ENCODE results near the gene ANKRD34A. TPM values are rescaled to one million over a fixed set of nuclear protein-coding genes. Genes with fewer than 3 reads are reported as not detected.

ANKRD34A gene
- total and polyA plus RNA-seq, 2 donors: 0.19 to 0.89 TPM

GRCh38 chr1:145956781-145957442 lies 7.5 kb downstream of the ANKRD34A start:
- Histone ChIP-seq H3K27me3 (ENCODE audit: control insufficient read depth in 2 of 2, insufficient read depth in 1 of 2, low read length in 1 of 2) (peaks cover 0 to 24% of the 10 kb centered on the region in 2 donors), H3K4me3 (ENCODE audit: low read length in 2 of 2) (peak overlapping the region; percentile 70 to 95), H3K9me3 (ENCODE audit: control insufficient read depth in 2 of 2, insufficient read depth in 1 of 2, low read length in 1 of 2) (peaks cover 0 to 3% of the 10 kb centered on the region in 2 donors), H3K4me1 (ENCODE audit: control insufficient read depth in 2 of 2, insufficient read depth in 2 of 2, low read length in 2 of 2) (peaks cover 27 to 39% of the 10 kb centered on the region in 2 donors), H3K36me3 (ENCODE audit: control insufficient read depth in 2 of 2, insufficient read depth in 2 of 2, low read length in 1 of 2) (no peaks in the 10 kb centered on the region), H3K27ac (ENCODE audit: low read depth in 1 of 2, low read length in 1 of 2) (peak overlapping the region; percentile 85 to 88)
- peak in 1 of 9 donors; percentile 59 for DNase-seq (ENCODE audit: low read depth in 6 of 9, low spot score in 9 of 9)
- 3% methylated on average over 3 of the region's 3 CpGs for WGBS

GRCh38 chr1:145956361-145956760 lies 8.0 kb downstream of the ANKRD34A start:
- DNase-seq (ENCODE audit: low read depth in 6 of 9, low spot score in 9 of 9): no peak
- Histone ChIP-seq H3K36me3 (ENCODE audit: control insufficient read depth in 2 of 2, insufficient read depth in 2 of 2, low read length in 1 of 2) (no peaks in the 10 kb centered on the region), H3K9me3 (ENCODE audit: control insufficient read depth in 2 of 2, insufficient read depth in 1 of 2, low read length in 1 of 2) (peaks cover 0 to 3% of the 10 kb centered on the region in 2 donors), H3K27ac (ENCODE audit: low read depth in 1 of 2, low read length in 1 of 2) (peak overlapping the region in 1 of 2 donors; percentile 85), H3K4me1 (ENCODE audit: control insufficient read depth in 2 of 2, insufficient read depth in 2 of 2, low read length in 2 of 2) (peaks cover 27 to 34% of the 10 kb centered on the region in 2 donors), H3K4me3 (ENCODE audit: low read length in 2 of 2) (peak overlapping the region; percentile 70 to 95), H3K27me3 (ENCODE audit: control insufficient read depth in 2 of 2, insufficient read depth in 1 of 2, low read length in 1 of 2) (peaks cover 0 to 18% of the 10 kb centered on the region in 2 donors)

DNA sequence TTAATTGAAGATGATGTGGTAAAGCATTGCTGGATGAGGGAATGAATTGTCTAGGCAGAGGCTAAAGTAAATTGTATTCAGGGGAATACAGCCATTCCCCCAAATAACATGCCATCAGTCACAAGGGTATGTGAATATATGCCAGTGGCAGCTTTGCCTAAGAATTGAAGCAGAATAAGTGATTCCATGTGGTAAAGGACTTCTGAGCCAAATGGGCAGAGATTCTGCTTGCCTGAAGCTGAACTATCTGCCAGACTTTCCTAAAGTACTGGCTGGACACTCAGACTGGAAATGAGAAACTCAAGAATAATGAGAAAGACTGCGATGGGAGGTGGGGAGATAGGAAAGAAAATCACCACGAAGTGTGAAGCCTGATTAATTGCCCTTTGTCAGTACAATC lies 8.9 kb downstream of the ANKRD34A start:
- Histone ChIP-seq H3K27me3 (ENCODE audit: control insufficient read depth in 2 of 2, insufficient read depth in 1 of 2, low read length in 1 of 2) (peaks cover 0 to 9% of the 10 kb centered on the region in 2 donors), H3K36me3 (ENCODE audit: control insufficient read depth in 2 of 2, insufficient read depth in 2 of 2, low read length in 1 of 2) (peaks cover 0 to 3% of the 10 kb centered on the region in 2 donors), H3K4me3 (ENCODE audit: low read length in 2 of 2) (no peak overlapping the region), H3K9me3 (ENCODE audit: control insufficient read depth in 2 of 2, insufficient read depth in 1 of 2, low read length in 1 of 2) (peaks cover 0 to under 1% of the 10 kb centered on the region in 2 donors), H3K27ac (ENCODE audit: low read depth in 1 of 2, low read length in 1 of 2) (no peak overlapping the region), H3K4me1 (ENCODE audit: control insufficient read depth in 2 of 2, insufficient read depth in 2 of 2, low read length in 2 of 2) (peaks cover 24 to 27% of the 10 kb centered on the region in 2 donors)
- no peak for DNase-seq (ENCODE audit: low read depth in 6 of 9, low spot score in 9 of 9)
- 68% methylated on average over 2 of the region's 2 CpGs for WGBS

DNA sequence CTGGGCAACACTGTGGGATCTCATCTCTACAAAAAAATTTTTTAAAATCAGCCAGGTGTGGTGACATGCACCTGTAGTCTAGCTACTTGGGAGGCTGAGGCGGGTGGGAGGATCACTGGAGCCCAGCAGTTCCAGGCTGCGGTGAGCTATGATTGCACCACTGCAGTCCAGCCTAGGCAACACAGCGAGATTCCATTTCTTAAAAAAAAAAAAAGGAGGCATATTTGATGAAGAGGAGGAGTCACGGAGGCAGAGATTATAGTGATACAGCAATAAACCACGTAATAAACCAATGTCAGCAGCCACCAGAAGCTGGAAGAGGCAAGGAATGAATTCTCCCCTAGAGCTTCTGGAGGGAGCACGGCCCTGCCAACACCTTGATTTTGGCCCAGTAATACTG lies 10.5 kb downstream of the ANKRD34A start:
- DNase-seq (ENCODE audit: low read depth in 6 of 9, low spot score in 9 of 9): no peak
- H3K27ac ChIP-seq (ENCODE audit: low read depth in 1 of 2, low read length in 1 of 2): no peak overlapping the region
- 95% methylated on average over 6 of the region's 6 CpGs for WGBS
- no peak overlapping the region for H3K4me3 ChIP-seq (ENCODE audit: low read length in 2 of 2)
- peaks cover 12 to 21% of the 10 kb centered on the region in 2 donors for H3K4me1 ChIP-seq (ENCODE audit: control insufficient read depth in 2 of 2, insufficient read depth in 2 of 2, low read length in 2 of 2)
- no peaks in the 10 kb centered on the region for H3K27me3 ChIP-seq (ENCODE audit: control insufficient read depth in 2 of 2, insufficient read depth in 1 of 2, low read length in 1 of 2)
- no peaks in the 10 kb centered on the region for H3K9me3 ChIP-seq (ENCODE audit: control insufficient read depth in 2 of 2, insufficient read depth in 1 of 2, low read length in 1 of 2)
- peaks cover 4 to 9% of the 10 kb centered on the region in 2 donors for H3K36me3 ChIP-seq (ENCODE audit: control insufficient read depth in 2 of 2, insufficient read depth in 2 of 2, low read length in 1 of 2)

GRCh38 chr1:145952903-145953302 lies 11.5 kb downstream of the ANKRD34A start:
- WGBS: 99% methylated on average over 3 of the region's 3 CpGs
- H3K4me1 ChIP-seq (ENCODE audit: control insufficient read depth in 2 of 2, insufficient read depth in 2 of 2, low read length in 2 of 2): peaks cover 9 to 16% of the 10 kb centered on the region in 2 donors
- H3K36me3 ChIP-seq (ENCODE audit: control insufficient read depth in 2 of 2, insufficient read depth in 2 of 2, low read length in 1 of 2): peaks cover 4 to 9% of the 10 kb centered on the region in 2 donors
- no peak overlapping the region for H3K4me3 ChIP-seq (ENCODE audit: low read length in 2 of 2)
- H3K27me3 ChIP-seq (ENCODE audit: control insufficient read depth in 2 of 2, insufficient read depth in 1 of 2, low read length in 1 of 2): no peaks in the 10 kb centered on the region
- no peaks in the 10 kb centered on the region for H3K9me3 ChIP-seq (ENCODE audit: control insufficient read depth in 2 of 2, insufficient read depth in 1 of 2, low read length in 1 of 2)
- H3K27ac ChIP-seq (ENCODE audit: low read depth in 1 of 2, low read length in 1 of 2): no peak overlapping the region
- DNase-seq (ENCODE audit: low read depth in 6 of 9, low spot score in 9 of 9): no peak

DNA sequence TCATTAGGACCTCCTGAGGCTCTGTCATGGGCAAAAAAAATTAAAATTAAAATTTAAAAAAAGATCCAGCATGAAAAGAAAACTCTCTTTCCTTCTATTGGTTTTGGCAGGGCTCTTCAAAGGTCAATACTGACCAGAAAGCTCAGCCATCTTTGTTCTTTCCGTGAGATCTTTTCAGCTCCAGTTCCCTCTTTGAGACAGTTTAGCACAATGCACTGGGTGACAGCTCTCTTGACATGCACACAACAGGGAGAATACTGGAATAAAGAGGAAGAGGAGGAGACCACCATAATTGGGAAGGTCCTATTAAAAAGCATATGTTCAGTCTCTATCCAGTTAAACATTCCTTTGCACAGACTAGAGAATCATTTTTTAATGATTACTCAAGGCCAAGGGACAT lies 12.8 kb downstream of the ANKRD34A start:
- WGBS: 100% methylated on average over 1 of the region's 1 CpG
- Histone ChIP-seq H3K27me3 (ENCODE audit: control insufficient read depth in 2 of 2, insufficient read depth in 1 of 2, low read length in 1 of 2) (no peaks in the 10 kb centered on the region), H3K4me1 (ENCODE audit: control insufficient read depth in 2 of 2, insufficient read depth in 2 of 2, low read length in 2 of 2) (peaks cover 7 to 11% of the 10 kb centered on the region in 2 donors), H3K27ac (ENCODE audit: low read depth in 1 of 2, low read length in 1 of 2) (no peak overlapping the region), H3K36me3 (ENCODE audit: control insufficient read depth in 2 of 2, insufficient read depth in 2 of 2, low read length in 1 of 2) (peaks cover 7 to 9% of the 10 kb centered on the region in 2 donors), H3K9me3 (ENCODE audit: control insufficient read depth in 2 of 2, insufficient read depth in 1 of 2, low read length in 1 of 2) (no peaks in the 10 kb centered on the region), H3K4me3 (ENCODE audit: low read length in 2 of 2) (no peak overlapping the region)
- no peak for DNase-seq (ENCODE audit: low read depth in 6 of 9, low spot score in 9 of 9)

DNA sequence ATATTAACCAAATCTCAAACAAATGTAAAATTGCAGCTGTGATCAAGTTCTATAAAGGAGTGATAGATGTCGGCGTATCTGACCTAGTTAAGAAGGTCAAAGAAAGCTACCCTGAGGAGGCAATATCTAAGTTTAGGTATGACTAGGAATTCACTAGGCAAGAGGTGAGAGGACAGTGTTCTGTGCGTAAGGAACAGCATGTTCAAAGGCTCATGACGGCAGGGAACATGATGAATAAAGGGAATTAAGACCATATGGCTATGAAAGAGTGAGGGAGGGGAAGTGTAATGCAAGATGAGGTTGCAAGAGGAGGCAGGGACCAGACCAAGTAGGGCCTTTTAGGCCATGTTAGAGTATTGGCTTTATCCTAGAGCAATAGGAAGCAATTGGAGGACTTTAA lies 15.2 kb downstream of the ANKRD34A start:
- no peak for DNase-seq (ENCODE audit: low read depth in 6 of 9, low spot score in 9 of 9)
- Histone ChIP-seq H3K36me3 (ENCODE audit: control insufficient read depth in 2 of 2, insufficient read depth in 2 of 2, low read length in 1 of 2) (peaks cover 7 to 12% of the 10 kb centered on the region in 2 donors), H3K27me3 (ENCODE audit: control insufficient read depth in 2 of 2, insufficient read depth in 1 of 2, low read length in 1 of 2) (no peaks in the 10 kb centered on the region), H3K4me1 (ENCODE audit: control insufficient read depth in 2 of 2, insufficient read depth in 2 of 2, low read length in 2 of 2) (no peaks in the 10 kb centered on the region), H3K27ac (ENCODE audit: low read depth in 1 of 2, low read length in 1 of 2) (no peak overlapping the region), H3K4me3 (ENCODE audit: low read length in 2 of 2) (no peak overlapping the region), H3K9me3 (ENCODE audit: control insufficient read depth in 2 of 2, insufficient read depth in 1 of 2, low read length in 1 of 2) (no peaks in the 10 kb centered on the region)
- 98% methylated on average over 4 of the region's 4 CpGs for WGBS

DNA sequence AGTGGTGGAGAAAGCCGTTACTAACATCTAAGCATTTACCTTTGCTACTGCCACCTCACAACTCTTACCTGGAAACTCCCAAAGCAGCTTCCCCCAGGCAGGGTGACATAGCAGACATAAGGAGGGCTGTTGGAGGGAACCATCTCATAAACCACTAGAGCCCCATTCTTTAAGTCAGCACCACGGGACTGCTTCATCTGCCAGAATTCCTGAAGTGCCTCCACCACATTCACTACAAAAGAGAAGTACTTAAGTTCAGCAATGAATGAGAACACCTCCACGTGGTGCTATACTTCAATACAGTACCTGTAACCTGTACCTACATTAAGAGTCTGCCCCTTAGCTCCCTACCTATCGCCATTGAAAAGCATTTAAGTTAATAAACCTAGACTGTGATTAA lies 16.8 kb downstream of the ANKRD34A start:
- no peak overlapping the region for H3K27ac ChIP-seq (ENCODE audit: low read depth in 1 of 2, low read length in 1 of 2)
- H3K36me3 ChIP-seq (ENCODE audit: control insufficient read depth in 2 of 2, insufficient read depth in 2 of 2, low read length in 1 of 2): peaks cover 13 to 25% of the 10 kb centered on the region in 2 donors
- no peaks in the 10 kb centered on the region for H3K27me3 ChIP-seq (ENCODE audit: control insufficient read depth in 2 of 2, insufficient read depth in 1 of 2, low read length in 1 of 2)
- no peak overlapping the region for H3K4me3 ChIP-seq (ENCODE audit: low read length in 2 of 2)
- 98% methylated on average over 4 of the region's 4 CpGs for WGBS
- no peaks in the 10 kb centered on the region for H3K9me3 ChIP-seq (ENCODE audit: control insufficient read depth in 2 of 2, insufficient read depth in 1 of 2, low read length in 1 of 2)
- H3K4me1 ChIP-seq (ENCODE audit: control insufficient read depth in 2 of 2, insufficient read depth in 2 of 2, low read length in 2 of 2): no peaks in the 10 kb centered on the region
- no peak for DNase-seq (ENCODE audit: low read depth in 6 of 9, low spot score in 9 of 9)

DNA sequence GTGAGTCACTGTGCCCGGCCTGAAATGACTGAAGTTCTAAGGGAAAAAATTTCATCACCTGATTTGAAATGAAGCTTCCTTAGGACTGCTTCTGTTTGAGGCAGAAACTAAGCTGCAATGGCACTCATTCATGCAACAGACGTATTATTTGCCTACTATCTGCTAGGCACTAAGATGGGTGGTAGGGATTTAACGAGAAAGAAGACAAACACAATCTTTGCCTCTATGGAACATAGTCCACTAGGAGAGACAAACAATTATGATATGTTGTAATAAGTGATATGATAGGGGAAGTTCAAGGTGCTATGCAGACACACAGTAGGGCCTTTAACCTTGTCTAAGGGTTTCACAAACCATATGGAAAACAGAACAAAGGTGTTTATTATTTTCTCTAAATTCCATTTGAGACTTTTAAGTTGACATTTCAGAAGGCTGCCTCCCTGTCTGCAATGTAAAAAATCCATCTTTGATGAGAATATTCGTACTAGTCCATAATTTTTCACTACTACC lies 17.8 kb downstream of the ANKRD34A start:
- Histone ChIP-seq H3K4me3 (ENCODE audit: low read length in 2 of 2) (no peak overlapping the region), H3K27ac (ENCODE audit: low read depth in 1 of 2, low read length in 1 of 2) (no peak overlapping the region), H3K27me3 (ENCODE audit: control insufficient read depth in 2 of 2, insufficient read depth in 1 of 2, low read length in 1 of 2) (no peaks in the 10 kb centered on the region), H3K4me1 (ENCODE audit: control insufficient read depth in 2 of 2, insufficient read depth in 2 of 2, low read length in 2 of 2) (no peaks in the 10 kb centered on the region), H3K36me3 (ENCODE audit: control insufficient read depth in 2 of 2, insufficient read depth in 2 of 2, low read length in 1 of 2) (peaks cover 16 to 27% of the 10 kb centered on the region in 2 donors), H3K9me3 (ENCODE audit: control insufficient read depth in 2 of 2, insufficient read depth in 1 of 2, low read length in 1 of 2) (no peaks in the 10 kb centered on the region)
- 97% methylated on average over 4 of the region's 4 CpGs for WGBS
- no peak for DNase-seq (ENCODE audit: low read depth in 6 of 9, low spot score in 9 of 9)
